Loucy (cell line): ENCODE data around the gene PODXL.

Source experiments
- H2AFZ ChIP-seq: fragments of 200-600 bp; sonication (generic); 2 replicates; pipeline ENCODE4 v1.6.0; 2016; ENCODE audit warnings: antibody characterized with exemption, mild to moderate bottlenecking, low read length, moderate library complexity
- H3F3A ChIP-seq: fragments of 200-600 bp; 2 replicates; pipeline ENCODE4 v1.6.0; 2016; ENCODE audit warnings: antibody characterized with exemption, low read depth, mild to moderate bottlenecking
- H3K27me3 ChIP-seq: fragments of 200-600 bp; sonication (generic); 2 replicates; pipeline ENCODE4 v1.6.1; 2014; ENCODE audit warnings: low read length, mild to moderate bottlenecking; ENCODE audit not compliant: insufficient read depth, poor library complexity, severe bottlenecking
- H3K36me3 ChIP-seq: fragments of 200-600 bp; sonication (generic); 2 replicates; pipeline ENCODE4 v1.6.1; 2016; ENCODE audit warnings: low read length; ENCODE audit not compliant: insufficient read depth
- H3K4me1 ChIP-seq: fragments of 200-600 bp; sonication (generic); 2 replicates; pipeline ENCODE4 v1.5.1; 2014; ENCODE audit warnings: low read length, mild to moderate bottlenecking; ENCODE audit not compliant: insufficient read depth, poor library complexity, severe bottlenecking
- H3K4me2 ChIP-seq: fragments of 200-600 bp; sonication (generic); 2 replicates; pipeline ENCODE4 v1.6.0; 2014; ENCODE audit warnings: antibody characterized with exemption, low read length, low read depth, mild to moderate bottlenecking; ENCODE audit not compliant: poor library complexity, severe bottlenecking
- H3K4me3 ChIP-seq: fragments of 200-600 bp; sonication (generic); 2 replicates; pipeline ENCODE4 v1.5.1; 2014; ENCODE audit warnings: low read length, mild to moderate bottlenecking, mixed read lengths; ENCODE audit not compliant: poor library complexity, severe bottlenecking
- H3K79me2 ChIP-seq: fragments of 200-600 bp; sonication (generic); 2 replicates; pipeline ENCODE4 v1.6.1; 2014; ENCODE audit warnings: low read length; ENCODE audit not compliant: insufficient read depth
- H3K9ac ChIP-seq: fragments of 200-600 bp; sonication (generic); 2 replicates; pipeline ENCODE4 v1.6.0; 2014; ENCODE audit warnings: mild to moderate bottlenecking, low read depth, low read length, moderate library complexity; ENCODE audit not compliant: poor library complexity, severe bottlenecking
- H3K9me2 ChIP-seq: fragments of 200-600 bp; sonication (generic); replicated peaks from 2 replicates; pipeline ENCODE4 v1.6.1; 2016; ENCODE audit warnings: low read depth, low read length, mixed read lengths
- H3K9me3 ChIP-seq: fragments of 200-600 bp; sonication (generic); 2 replicates; pipeline ENCODE4 v1.6.1; 2014; ENCODE audit warnings: mild to moderate bottlenecking, antibody characterized with exemption, low read length, low read depth; ENCODE audit not compliant: insufficient read depth
- H4K20me1 ChIP-seq: fragments of 200-600 bp; sonication (generic); 2 replicates; pipeline ENCODE4 v1.6.0; 2014; ENCODE audit warnings: antibody characterized with exemption, low read length, mild to moderate bottlenecking; ENCODE audit not compliant: insufficient read depth, poor library complexity, severe bottlenecking
- EZH2phosphoT487 ChIP-seq: fragments of 200-600 bp; IDR thresholded peaks from 2 replicates; pipeline ENCODE4 v1.6.1; 2018; ENCODE audit warnings: antibody characterized with exemption, mild to moderate bottlenecking, moderate library complexity, borderline replicate concordance
- TF ChIP-seq, protein P1 (sequence below): fragments of 200-600 bp; sonication (generic); conservative IDR thresholded peaks from 2 replicates; pipeline ENCODE4 v1.5.1; 2014; ENCODE audit warnings: mild to moderate bottlenecking, antibody characterized with exemption, low read length

PODXL gene

DNA sequence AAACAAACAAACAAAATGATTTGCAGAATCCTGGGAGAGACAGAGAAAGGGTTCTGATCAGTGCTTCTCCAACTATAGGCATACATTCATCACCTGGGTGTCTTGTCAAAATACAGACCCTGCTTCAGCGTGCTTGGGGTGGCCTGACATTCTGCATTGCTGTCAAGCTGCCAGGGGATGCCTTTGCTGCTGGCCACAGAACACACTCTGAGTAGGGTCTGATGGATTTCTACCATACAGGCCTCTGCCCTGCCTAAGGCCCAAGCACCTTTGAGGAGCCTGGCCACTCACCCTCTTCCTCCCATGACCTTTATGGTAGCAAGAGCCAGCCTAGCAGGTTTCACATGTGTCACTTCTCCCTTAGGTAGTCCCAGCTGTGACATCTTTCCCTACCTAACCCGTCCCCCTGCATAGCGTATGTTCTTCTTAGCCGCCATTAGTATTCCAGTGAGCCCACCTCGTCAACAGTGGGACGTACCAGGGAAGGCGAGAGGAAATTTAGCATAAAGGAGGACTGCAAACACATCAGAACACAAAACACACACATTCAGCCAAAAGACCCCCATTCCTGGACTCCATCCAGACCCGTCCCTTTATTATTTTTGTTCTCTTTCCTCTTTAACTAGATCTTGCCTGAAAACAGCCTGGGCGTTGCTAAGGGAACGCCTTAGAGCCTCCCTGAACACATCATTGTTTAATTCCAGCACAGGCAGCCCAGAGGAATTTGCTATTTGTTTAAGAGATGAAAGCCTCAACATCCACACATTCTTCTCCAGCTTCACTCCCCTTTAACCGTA is 43.9 kb upstream of the PODXL start:
- Histone ChIP-seq H3K4me2 (no peak overlapping the region), H3K4me1 (no peaks in the 10 kb centered on the region), H3K36me3 (no peaks in the 10 kb centered on the region), H3K9me2 (no peaks in the 10 kb centered on the region), H3K9me3 (no peaks in the 10 kb centered on the region), H3K27me3 (no peaks in the 10 kb centered on the region), H2AFZ (no peak overlapping the region), H3K9ac (no peak overlapping the region), H3K4me3 (no peak overlapping the region), H3F3A (no peaks in the 10 kb centered on the region), H3K79me2 (no peaks in the 10 kb centered on the region), H4K20me1 (no peaks in the 10 kb centered on the region)
- TF ChIP-seq, protein P1, sequence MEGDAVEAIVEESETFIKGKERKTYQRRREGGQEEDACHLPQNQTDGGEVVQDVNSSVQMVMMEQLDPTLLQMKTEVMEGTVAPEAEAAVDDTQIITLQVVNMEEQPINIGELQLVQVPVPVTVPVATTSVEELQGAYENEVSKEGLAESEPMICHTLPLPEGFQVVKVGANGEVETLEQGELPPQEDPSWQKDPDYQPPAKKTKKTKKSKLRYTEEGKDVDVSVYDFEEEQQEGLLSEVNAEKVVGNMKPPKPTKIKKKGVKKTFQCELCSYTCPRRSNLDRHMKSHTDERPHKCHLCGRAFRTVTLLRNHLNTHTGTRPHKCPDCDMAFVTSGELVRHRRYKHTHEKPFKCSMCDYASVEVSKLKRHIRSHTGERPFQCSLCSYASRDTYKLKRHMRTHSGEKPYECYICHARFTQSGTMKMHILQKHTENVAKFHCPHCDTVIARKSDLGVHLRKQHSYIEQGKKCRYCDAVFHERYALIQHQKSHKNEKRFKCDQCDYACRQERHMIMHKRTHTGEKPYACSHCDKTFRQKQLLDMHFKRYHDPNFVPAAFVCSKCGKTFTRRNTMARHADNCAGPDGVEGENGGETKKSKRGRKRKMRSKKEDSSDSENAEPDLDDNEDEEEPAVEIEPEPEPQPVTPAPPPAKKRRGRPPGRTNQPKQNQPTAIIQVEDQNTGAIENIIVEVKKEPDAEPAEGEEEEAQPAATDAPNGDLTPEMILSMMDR, result no peak
- TF ChIP-seq EZH2phosphoT487, result no peak

DNA sequence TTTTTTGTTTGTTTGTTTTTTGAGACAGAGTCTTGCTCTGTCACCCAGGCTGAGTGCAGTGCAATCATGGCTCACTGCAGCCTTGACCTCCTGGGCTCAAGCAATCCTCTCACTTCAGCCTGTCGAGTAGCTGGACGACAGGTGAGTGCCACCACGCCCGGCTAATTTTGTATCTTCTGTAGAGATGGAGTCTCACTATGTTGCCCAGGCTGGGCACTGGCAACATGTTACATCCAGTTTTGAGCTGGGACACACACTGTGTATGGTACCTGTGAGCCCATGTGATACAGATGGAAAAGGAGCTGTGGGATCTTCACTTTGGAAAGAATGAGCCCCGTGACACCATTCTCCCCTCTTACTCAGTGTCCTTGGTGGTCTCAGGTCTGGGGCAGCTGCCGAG is 40.4 kb upstream of the PODXL start:
- H2AFZ ChIP-seq, result no peak overlapping the region
- no peak overlapping the region for H3K4me2 ChIP-seq
- H3K9me2 ChIP-seq, result no peaks in the 10 kb centered on the region
- no peak overlapping the region for H3K4me3 ChIP-seq
- H3F3A ChIP-seq, result no peaks in the 10 kb centered on the region
- no peaks in the 10 kb centered on the region for H3K9me3 ChIP-seq
- TF ChIP-seq EZH2phosphoT487, result no peak
- TF ChIP-seq, protein P1, result no peak
- no peaks in the 10 kb centered on the region for H3K4me1 ChIP-seq
- H4K20me1 ChIP-seq, result no peaks in the 10 kb centered on the region
- no peaks in the 10 kb centered on the region for H3K79me2 ChIP-seq
- H3K9ac ChIP-seq, result no peak overlapping the region
- no peaks in the 10 kb centered on the region for H3K36me3 ChIP-seq
- H3K27me3 ChIP-seq, result no peaks in the 10 kb centered on the region

DNA sequence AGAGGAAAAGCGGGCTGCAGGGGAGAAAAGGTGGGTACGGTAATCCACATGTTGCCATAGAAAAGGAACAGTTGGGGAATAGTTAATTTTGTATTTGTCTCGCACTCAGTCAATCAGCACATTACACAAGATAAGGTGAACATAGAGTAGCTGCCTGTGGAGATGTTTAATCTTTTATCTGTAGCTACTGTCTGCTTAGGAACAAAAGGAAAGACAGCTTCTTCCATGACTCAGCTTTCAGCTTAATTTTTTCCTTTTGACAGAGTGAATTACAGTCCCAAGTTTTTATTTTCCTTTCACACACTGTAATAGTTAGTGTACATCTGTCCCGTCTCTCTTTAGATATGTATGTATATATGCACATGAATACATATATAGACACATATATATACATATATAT is 39.3 kb upstream of the PODXL start:
- Histone ChIP-seq H3K27me3 (no peaks in the 10 kb centered on the region), H3K4me3 (no peak overlapping the region), H3K36me3 (no peaks in the 10 kb centered on the region), H3K79me2 (no peaks in the 10 kb centered on the region), H3F3A (no peaks in the 10 kb centered on the region), H3K9me3 (no peaks in the 10 kb centered on the region), H3K4me1 (no peaks in the 10 kb centered on the region), H3K9me2 (no peaks in the 10 kb centered on the region), H2AFZ (no peak overlapping the region), H3K4me2 (no peak overlapping the region), H4K20me1 (no peaks in the 10 kb centered on the region), H3K9ac (no peak overlapping the region)
- TF ChIP-seq, protein P1, result no peak
- TF ChIP-seq EZH2phosphoT487, result no peak
